HS-5 (cell line): ENCODE data around the gene EXOC6.

Experiments used
- DNase-seq: peaks from one replicate; pipeline ENCODE4 v3.0.0-alpha.2; 2012; ENCODE audit warnings: low read depth

The EXOC6 gene

DNA sequence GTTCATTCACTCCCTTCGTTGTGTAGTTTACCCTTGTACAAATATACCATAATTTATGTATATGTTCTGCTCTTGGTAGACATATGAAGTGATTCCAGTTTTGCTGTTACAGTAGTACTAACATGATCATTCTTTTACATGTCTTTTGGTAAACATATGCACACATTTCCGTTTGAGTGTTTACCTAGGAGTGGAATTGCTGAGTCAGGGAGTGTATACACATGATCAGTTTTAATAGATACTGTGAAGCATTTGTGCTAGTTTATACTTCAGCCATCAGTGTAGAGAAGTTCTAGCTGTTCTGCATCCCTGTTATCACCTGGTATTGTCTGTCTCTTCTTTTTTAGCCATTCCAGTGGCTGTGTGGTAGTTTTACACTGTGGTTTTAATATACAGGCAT, 177.8 kb downstream of the EXOC6 start:
- DNase-seq, result no peak

DNA sequence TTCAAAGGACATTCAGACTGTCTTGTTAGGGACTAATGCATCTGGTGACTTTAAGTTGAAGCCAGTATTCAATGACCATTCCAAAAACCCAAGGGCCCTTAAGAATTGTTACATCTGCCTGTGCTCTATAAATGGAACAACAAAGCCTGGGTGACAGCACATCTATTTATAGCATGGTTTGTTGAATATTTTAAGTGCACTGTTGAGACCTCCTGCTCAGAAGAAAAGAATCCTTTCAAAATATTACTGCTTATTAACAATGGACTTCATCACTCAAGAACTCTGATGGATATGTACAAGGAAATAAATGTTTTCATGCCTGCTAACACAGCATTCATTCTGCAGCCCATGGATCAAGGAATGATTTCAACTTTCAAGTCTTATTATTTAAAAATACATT, 179.2 kb downstream of the EXOC6 start:
- no peak for DNase-seq

DNA sequence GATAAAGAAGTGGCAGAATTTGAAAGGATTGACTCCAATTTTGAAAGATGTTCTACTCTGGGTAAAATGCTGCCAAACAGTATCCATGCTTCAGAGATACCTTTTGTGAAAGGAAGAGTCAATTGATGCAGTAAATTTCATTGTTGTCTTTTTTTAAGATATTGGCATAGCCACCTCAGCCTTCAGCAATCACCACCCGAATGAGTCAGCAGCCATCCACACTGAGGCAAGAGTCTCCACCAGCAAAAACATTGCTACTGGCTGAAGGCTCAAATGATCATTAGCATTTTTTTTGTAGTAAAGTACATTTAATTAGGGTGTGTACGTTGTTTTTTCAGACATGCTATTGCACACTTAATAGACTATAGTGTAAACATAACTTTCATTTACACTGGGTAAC, 180.6 kb downstream of the EXOC6 start:
- DNase-seq, result peak; percentile 41

DNA sequence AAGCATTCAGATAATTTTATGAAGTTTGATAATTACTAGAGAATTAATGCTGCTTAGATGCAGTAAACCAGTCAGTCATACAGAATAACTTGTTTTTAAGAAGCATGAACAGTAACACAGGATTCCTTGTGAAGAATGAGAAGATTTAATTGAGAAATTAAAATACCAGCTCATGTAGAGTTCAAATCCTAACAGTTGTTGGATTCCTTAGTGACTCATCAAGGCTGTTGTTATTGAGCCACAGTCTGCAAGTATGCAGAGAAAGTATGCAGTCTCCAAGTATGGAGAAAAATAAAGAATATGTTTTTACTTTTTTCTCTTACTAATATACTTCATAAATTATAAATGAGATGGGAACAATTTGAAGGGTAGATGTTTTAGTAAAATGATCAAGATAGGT, 182.1 kb downstream of the EXOC6 start:
- no peak for DNase-seq

DNA sequence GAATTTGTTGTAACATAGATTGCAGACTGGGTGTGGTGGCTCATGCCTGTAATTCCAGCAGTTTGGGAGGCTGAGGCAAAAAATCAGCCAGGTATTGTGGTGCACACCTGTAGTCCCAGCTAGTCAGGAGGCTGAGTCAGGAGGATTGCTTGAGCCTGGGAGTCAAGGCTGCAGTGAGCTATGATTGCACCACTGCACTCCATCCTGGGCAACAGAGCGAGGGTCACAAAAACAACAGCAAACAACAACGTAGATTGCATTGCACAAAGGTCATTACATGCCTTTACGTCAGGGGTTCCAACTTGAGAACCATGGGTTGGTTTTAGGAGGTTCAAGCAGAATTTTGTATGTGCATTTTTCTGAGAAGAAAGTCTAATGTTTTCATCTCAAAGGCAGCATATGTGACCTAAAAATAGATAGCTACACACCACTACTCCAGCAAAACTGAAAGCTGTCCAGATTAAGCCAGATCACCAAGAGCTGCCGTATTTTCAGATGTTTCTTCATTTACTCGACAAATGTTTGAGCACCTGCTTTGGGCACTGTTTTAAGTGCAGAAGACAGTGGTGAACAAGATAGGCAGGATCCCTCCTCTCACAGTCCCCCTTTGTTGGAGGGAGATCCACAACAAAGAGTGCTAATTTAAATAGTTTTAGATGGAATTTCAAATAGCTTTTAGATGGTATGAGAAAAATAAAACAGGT, 183.9 kb downstream of the EXOC6 start:
- no peak for DNase-seq

DNA sequence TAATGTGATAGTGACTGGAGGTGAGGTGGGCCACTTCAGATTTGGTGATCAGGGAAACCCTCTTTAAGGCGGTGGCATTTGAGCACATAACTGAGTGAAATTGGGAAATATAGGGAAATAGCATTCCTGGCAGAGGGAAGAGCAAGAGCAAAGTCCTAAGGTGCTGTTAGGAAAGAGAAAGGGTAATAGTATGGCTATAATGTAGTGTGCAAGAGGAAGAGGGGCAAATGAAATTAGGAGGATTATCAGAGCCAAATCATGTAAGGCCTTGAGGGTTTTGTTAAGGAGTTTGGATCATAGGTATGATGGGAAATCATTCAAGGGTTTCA, 184.5 kb downstream of the EXOC6 start:
- DNase-seq, result no peak

DNA sequence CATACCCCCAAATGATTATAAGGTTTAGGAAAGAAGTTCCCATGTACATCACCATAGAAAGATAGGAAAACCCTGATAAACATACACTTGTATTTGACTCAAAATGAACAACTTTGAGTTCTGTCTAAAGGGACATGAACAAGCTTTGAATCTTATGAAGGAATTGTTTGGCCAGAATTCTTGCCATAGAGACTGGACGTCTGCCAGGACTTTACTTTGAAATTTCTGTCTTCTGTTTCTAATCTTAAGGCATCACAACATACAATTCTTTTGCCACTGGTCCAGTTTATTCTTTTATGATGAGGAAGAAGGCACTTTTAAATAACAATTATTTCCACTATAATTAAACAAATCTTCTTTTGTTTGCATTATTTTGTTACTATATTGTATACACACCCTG, 186.1 kb downstream of the EXOC6 start:
- no peak for DNase-seq

DNA sequence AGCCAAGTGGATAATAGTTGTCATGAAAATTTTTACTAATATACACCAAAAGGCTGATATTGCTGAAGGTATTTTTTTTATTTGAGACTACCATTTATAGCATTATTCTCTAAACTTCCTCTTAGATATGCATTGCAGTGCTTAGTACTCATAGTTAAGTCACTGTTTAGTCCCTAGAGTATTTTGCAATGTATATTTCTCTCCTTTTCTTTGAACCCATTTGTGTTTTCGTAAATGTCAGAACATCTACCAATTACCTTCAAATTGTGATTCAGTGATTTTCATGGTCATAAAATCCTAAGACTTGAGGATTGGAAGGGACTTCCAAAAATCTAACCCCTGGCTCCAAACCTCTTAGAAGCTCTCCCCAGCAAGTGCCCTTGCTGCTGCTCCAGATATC, 190.8 kb downstream of the EXOC6 start:
- DNase-seq, result no peak

DNA sequence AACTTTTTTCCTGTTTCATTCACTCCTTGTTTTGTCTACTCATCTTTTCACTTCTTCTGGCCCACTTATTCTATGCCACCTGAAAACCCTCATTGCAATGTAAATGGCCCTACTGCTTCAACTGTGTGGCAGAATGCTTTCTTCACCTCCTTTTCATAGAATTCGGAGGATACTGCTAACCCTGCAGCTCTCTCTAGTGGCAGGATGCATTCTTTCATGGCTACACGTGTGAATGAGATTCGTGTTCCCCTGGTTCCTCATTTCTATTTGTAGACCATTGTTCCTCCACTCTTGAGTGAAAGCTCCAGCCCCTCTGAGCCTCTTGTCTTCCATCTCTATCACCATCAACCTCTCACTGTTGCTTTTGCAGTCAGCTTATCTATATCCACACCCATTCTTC, 191.4 kb downstream of the EXOC6 start:
- no peak for DNase-seq

DNA sequence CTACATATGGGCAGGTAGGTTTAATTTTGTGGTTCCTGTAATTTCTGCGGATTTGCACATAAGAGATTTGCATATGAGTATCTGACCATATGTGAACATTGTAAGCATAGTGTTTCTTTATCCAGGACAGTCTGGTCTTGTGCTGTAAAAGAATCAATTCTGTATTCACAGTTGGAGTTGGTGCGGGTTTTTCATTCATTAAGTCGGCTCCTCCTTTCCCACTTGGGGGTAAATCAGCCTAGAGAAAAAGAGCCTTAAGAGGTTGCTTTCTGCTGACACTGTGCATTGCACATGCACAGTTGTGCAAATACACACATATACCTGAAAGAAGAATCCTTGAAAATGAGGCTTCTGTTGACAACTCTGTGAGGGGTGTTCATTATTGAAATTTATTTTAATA, 206.2 kb downstream of the EXOC6 start:
- no peak for DNase-seq

DNA sequence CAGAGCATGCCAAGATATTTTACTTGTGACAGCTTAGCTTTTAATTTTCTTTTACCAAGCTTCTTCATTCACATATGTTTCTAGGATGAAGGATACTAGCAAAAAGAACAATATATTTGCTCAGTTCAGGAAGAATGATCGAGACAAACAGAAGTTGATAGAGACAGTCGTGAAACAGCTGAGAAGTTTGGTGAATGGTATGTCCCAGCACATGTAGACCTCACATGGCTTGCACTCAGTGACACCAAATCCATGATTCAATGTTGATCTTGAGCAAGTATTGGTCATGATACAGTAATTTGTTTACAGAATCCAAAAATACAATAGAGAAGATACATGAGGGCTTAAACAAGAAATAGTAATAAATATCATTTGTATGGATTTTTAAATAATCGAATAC, 209.8 kb downstream of the EXOC6 start:
- no peak for DNase-seq

DNA sequence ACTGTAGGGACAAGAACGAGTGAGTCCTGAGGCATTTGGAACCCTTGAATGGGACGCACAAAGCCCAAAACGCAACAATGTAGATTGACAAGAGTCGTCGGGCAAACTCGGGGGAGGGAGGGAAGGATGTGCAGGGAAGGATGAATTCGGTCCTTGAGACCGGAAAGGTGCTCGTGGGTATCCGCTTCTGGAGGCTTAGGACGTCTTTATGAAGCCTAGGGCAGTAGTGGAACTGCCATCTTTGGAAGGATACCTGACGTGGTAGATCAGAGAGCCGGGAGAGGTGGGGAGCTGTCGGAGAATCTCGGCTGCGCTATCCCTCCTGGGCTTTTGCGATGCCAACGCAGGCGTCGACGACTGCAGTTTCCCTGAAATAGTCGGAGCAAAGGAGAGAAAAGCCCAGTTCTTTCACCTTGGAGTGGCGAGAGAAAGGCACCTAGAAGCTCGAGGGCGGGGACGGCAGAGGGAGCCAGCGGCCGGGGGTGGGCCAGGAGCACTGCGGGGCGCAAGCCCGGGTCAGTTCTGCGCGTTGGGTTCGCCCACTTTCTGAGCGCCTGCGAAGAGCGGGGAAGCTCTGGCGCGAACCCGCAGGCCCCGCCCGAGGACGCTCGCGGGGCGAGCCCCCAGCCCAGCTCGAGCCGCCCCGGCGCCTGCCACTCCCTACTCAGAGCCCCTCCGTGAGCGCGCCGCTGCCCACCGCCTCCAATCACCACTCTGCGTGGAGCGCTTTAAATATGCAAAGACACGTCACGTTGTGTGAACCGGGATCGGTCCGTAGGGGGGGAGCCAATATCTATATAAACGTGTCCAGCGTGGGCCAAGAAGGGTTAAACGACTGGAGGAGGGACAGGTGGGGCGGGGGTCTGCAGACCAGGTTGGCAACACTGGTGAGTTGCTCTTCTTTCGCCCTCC, 211.9 kb downstream of the EXOC6 start, which contains the start of gene CYP26C1:
CYP26C1 (plus strand) TSS at position 824 of the 912 bp plus-strand sequence. CDS start 466 bp downstream, outside the sequence.
- no peak for DNase-seq

DNA sequence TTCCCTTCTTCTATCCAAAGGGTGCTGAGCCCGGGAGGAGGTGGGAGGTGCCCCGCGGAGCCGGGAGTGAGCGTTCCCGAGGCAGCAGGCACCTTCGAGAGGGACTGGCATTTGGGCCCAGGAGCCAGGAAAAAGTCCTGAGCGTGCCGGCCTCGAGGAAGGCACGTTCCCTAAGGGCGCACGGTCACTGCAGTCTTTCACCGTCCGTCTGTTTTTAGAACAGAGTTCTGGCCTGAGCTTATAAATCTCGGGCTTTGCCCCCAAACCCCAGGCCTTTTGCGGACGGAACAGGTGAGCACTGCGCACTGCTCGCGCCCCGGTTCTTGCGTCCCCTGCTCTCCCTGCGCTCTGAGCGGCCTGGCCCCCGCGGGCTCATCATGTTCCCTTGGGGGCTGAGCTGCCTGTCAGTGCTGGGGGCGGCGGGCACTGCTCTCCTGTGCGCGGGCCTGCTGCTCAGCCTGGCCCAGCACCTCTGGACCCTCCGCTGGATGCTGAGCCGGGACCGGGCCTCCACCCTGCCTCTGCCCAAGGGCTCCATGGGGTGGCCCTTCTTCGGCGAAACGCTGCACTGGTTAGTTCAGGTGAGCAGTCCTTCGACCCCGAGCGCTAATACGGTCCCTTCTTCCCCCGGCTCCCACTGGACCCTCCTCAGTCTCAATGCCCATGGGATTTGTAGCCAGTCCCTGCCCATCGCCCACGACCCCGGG, 212.7 kb downstream of the EXOC6 start:
- no peak for DNase-seq

DNA sequence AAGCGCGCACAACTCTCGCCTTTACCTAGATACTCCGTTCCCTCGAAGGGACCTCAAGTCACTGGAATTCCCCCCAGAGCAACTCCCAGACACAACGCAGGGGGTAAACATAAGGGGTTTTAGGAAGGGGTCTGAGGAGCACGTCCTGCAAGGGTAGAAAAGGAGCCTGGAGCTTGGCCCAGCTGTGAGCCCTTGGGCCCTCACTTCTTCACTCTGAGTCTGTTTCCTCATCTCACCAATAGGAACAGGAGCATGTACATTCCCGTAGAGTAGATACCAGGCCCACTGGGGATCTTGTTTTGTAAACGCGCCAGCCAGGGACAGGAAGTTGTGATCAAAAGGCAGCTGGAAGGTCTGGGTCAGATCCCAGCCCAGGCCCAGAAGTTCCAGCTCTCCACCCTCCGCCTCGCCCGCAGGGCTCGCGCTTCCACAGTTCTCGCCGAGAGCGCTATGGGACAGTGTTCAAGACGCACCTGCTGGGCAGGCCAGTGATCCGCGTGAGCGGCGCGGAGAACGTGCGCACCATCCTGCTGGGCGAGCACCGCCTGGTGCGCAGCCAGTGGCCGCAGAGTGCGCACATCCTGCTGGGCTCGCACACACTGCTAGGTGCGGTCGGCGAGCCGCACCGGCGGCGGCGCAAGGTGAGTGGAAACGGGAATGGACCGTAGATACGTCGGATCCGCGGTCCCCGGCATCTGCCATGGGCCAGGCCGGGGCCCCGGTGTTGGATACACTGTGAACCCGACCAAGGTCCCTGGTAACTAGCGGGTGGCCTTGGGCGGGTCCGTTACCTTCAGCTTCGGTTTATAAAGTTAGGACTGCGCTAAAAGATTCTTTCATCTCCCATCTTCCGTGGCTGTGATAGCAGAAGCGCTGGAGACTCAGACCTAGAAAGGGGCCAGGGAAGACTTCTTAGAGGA, 213.5 kb downstream of the EXOC6 start:
- no peak for DNase-seq

DNA sequence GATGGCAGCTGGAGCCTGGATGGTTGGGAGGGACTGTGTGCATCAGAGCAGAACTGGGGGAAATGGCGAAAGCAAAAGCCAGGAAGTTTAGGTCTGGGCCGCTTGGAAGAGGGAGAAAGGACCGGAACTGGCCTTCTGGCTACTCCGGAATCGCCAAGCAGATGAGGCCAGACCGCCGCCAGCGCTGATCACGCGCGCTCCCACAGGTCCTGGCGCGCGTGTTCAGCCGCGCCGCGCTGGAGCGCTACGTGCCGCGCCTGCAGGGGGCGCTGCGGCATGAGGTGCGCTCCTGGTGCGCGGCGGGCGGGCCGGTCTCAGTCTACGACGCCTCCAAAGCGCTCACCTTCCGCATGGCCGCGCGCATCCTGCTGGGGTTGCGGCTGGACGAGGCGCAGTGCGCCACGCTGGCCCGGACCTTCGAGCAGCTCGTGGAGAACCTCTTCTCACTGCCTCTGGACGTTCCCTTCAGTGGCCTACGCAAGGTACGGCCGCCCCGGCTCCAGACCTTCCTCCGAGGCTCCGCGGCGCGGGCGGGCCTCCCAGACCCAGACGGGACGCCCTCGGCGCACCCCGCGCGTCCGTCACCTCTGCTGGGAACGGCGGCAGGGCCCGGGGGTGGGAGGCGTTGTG, 214.3 kb downstream of the EXOC6 start:
- peak; percentile 10 for DNase-seq

DNA sequence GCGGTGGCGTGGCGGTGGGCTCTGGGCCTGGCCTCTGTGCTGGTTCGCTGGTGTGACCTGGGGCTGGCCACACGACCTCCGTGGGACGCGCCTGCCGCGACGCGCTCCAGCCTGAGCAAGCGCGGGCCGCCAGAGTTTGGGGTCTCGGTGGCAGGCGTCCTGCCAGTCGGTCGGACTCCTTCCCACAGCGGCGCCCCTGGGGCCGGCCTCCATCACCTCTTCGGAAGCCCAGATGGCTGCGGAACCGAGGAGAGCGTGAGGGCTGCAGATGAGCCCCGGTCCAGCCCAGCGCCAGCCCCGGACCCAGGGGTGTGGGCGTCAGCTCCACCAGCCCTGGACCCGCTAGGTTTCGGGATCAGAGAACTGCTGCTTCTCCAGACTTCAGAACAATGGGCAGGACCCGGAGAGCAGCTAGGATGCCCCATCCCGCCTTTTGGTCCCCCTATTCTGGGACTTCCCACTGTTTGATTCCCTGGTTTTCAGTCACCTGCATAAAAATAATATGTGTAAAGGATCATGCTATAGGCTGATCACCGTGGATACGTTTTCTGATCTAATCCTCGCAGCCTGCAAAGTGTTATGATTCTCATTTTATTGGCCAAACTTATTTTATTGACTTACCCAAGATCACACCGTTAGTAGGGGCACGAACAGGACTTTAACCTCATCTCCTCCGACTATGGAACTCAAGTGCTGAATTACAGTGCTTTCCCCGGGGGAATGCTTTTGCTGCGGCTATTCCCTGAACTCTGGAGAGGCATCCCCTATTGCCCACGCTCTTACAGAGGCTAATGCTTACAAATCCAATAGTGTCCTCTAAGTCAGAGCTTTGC, 215.0 kb downstream of the EXOC6 start:
- no peak for DNase-seq

DNA sequence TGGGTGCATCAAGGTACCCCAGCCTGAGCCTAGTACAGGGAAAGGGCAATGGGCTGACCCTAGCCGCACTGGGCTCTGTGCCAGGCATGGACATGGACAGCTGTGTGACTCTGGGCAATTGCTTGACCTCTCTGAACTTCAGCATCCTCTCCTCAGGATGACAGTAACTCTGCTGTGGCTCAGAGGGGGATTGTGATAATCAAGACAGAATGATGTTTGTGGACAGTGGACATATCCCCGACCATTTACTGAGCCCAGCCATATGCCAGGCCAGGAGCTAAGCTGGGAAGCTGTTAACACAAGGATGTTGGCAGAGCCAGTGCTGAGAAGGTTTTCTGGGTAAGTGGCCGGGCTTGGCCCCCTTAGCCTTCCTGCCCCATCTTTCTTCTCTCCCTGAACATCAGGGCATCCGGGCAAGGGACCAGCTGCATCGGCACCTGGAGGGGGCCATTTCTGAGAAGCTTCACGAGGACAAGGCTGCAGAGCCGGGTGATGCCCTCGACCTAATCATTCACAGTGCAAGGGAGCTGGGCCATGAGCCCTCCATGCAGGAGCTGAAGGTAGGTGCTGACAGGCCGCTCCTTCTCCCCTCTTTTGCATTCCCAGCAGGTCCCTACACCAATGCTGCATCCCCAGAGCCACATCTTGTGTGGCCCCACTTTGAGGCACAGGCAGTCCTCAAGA, 215.8 kb downstream of the EXOC6 start:
- no peak for DNase-seq

DNA sequence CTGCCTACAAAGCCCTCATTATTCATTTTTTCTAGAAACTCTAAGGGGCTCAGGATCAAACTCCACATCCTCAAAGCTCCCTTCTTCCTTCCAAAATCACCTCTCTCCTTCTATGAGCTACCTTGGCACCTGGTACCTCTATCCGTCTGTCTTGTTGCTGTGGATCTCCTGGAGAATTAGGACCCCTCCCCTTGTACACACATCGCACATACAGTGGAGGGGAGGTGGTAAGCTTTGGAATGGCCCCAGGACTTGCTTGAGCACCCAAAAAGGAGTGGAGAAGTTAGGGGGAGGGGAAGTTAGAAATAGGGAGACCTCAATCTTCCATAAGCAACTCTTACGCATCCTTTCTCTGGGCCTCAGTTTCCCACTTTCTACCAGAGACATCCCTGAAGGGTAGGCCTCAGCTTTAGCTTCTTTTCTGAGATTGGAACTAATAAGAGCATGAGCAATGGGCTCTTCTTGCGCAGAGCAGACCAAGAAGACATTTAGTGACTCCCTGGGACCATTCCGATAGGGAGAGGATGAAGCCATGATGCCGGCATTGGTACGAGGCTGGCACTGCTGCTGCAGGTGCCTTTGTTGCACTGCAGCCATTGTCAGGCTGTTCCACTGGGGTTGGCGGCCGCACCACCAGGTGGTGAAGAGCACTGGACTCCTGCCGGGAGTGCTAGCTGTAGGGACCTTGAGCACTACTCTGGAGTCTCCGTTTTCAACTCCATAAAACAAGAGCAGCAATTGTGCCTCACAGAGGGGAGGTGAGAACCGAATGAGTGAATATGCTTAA, 216.7 kb downstream of the EXOC6 start:
- no peak for DNase-seq
